ENCODE measurements around the gene OCIAD2. TPM values are rescaled to one million over a fixed set of nuclear protein-coding genes. Genes with fewer than 3 reads are reported as not detected.

OCIAD2 gene
- total RNA-seq, 1 donor from 2014 or later: 18.1 TPM

DNA sequence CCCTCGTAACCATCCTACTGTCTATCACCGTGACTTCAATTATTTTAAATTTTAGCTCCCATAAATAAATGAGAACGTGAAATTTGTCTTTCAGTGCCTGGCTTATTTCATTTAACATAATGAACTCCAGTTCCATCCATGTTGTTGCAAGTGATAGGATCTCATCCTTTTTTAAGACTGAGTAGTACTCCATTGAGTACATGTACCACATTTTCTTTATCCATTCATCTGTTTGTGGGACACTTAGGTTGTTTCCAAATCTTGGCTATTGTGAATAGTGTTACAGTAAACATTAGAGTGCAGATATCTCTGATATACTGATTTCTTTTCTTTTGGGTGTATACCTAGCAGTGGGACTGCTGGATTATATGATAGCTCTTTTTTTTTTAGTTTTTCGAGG is 42.8 kb downstream of the OCIAD2 start:
- H3K9me3 Mint-ChIP-seq (ENCODE audit: low read depth): peaks cover 18% of the 10 kb centered on the region
- no peak overlapping the region for H3K4me3 Mint-ChIP-seq (ENCODE audit: unreplicated experiment)
- TF ChIP-seq CTCF (IDR thresholded peaks at IDR 0.05): no peak
- no peak for DNase-seq (ENCODE audit: low spot score)
- H3K4me1 Mint-ChIP-seq (ENCODE audit: low read depth): no peaks in the 10 kb centered on the region
- H3K36me3 Mint-ChIP-seq (ENCODE audit: low read depth): peaks cover 6% of the 10 kb centered on the region
- H3K27me3 Mint-ChIP-seq (ENCODE audit: low read depth): no peaks in the 10 kb centered on the region
- no peak overlapping the region for H3K27ac Mint-ChIP-seq (ENCODE audit: unreplicated experiment)

DNA sequence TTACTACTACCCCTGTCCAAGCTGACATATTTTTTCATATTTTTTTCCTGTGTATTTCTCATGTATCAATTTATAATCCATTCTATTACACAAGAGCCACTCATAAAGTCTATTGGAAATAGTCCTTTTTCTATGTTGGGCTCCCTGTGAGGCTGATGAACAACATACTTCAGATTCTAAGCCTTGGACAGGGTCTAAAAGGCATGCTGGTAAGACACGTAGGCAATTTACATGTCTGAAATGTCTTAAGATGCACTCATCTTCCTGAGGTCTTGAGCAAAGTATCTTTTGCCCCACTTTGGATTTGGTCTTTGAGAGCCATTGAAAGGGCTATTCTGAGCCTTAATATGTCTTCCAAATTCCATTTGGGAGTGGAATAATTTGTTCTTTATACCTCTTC is 43.9 kb downstream of the OCIAD2 start:
- Mint-ChIP-seq H3K36me3 (ENCODE audit: low read depth) (peaks cover 10% of the 10 kb centered on the region), H3K27ac (ENCODE audit: unreplicated experiment) (no peak overlapping the region), H3K4me3 (ENCODE audit: unreplicated experiment) (no peak overlapping the region), H3K4me1 (ENCODE audit: low read depth) (no peaks in the 10 kb centered on the region), H3K9me3 (ENCODE audit: low read depth) (peaks cover 13% of the 10 kb centered on the region), H3K27me3 (ENCODE audit: low read depth) (no peaks in the 10 kb centered on the region)
- no peak for TF ChIP-seq CTCF (IDR thresholded peaks at IDR 0.05)
- no peak for DNase-seq (ENCODE audit: low spot score)

DNA sequence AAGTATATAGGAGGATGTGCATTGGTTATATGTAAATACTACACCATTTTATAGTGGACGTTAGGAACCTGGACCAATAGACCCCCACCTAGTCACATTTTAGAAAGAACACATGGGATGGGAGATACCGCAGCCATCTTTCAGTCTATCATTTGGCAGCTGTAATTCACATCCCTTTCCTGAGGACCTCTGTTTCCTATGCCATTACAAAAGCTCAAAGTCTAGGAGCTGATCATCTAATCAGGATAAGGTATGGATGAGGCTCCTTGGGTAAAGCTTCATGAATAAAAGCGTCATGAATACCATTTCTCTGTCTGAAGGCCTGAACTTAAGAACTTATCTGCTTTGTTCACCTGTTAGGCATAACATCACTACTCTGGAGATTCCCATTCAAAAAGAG is 44.5 kb downstream of the OCIAD2 start:
- no peak for TF ChIP-seq CTCF (IDR thresholded peaks at IDR 0.05)
- H3K36me3 Mint-ChIP-seq (ENCODE audit: low read depth): peaks cover 13% of the 10 kb centered on the region
- H3K27me3 Mint-ChIP-seq (ENCODE audit: low read depth): no peaks in the 10 kb centered on the region
- peaks cover 12% of the 10 kb centered on the region for H3K9me3 Mint-ChIP-seq (ENCODE audit: low read depth)
- H3K4me3 Mint-ChIP-seq (ENCODE audit: unreplicated experiment): no peak overlapping the region
- no peak overlapping the region for H3K27ac Mint-ChIP-seq (ENCODE audit: unreplicated experiment)
- no peaks in the 10 kb centered on the region for H3K4me1 Mint-ChIP-seq (ENCODE audit: low read depth)
- DNase-seq (ENCODE audit: low spot score): no peak

GRCh38 chr4:48858130-48858529 is 48.4 kb downstream of the OCIAD2 start:
- no peak overlapping the region for H3K27ac Mint-ChIP-seq (ENCODE audit: unreplicated experiment)
- H3K9me3 Mint-ChIP-seq (ENCODE audit: low read depth): no peaks in the 10 kb centered on the region
- no peaks in the 10 kb centered on the region for H3K4me1 Mint-ChIP-seq (ENCODE audit: low read depth)
- no peak overlapping the region for H3K4me3 Mint-ChIP-seq (ENCODE audit: unreplicated experiment)
- TF ChIP-seq CTCF (IDR thresholded peaks at IDR 0.05): no peak
- no peak for DNase-seq (ENCODE audit: low spot score)
- H3K36me3 Mint-ChIP-seq (ENCODE audit: low read depth): peaks cover 18% of the 10 kb centered on the region
- no peaks in the 10 kb centered on the region for H3K27me3 Mint-ChIP-seq (ENCODE audit: low read depth)

GRCh38 chr4:48854982-48855381 is 51.6 kb downstream of the OCIAD2 start:
- no peak for DNase-seq (ENCODE audit: low spot score)
- no peak overlapping the region for H3K4me3 Mint-ChIP-seq (ENCODE audit: unreplicated experiment)
- H3K9me3 Mint-ChIP-seq (ENCODE audit: low read depth): no peaks in the 10 kb centered on the region
- no peaks in the 10 kb centered on the region for H3K27me3 Mint-ChIP-seq (ENCODE audit: low read depth)
- H3K36me3 Mint-ChIP-seq (ENCODE audit: low read depth): peaks cover 20% of the 10 kb centered on the region
- TF ChIP-seq CTCF (IDR thresholded peaks at IDR 0.05): no peak
- no peak overlapping the region for H3K27ac Mint-ChIP-seq (ENCODE audit: unreplicated experiment)
- H3K4me1 Mint-ChIP-seq (ENCODE audit: low read depth): no peaks in the 10 kb centered on the region
